DND-41 (cell line): ENCODE measurements around the gene GLYATL1.

Experiments used
- CTCF ChIP-seq: IDR thresholded peaks from 2 replicates; pipeline ENCODE4 v1.5.1; 2012; ENCODE audit warnings: borderline replicate concordance, low read length, moderate library complexity, mild to moderate bottlenecking; ENCODE audit not compliant: poor library complexity, severe bottlenecking; ENCODE audit errors: extremely low read depth
- EZH2 ChIP-seq: IDR thresholded peaks from 3 replicates; pipeline ENCODE4 v1.6.1; 2012; ENCODE audit warnings: borderline replicate concordance, low read depth, mild to moderate bottlenecking, moderate library complexity, low read length, inconsistent platforms; ENCODE audit not compliant: severe bottlenecking

GRCh38 chr11:58930926-58931325 is 8.4 kb upstream of the GLYATL1 start:
- no peak for TF ChIP-seq EZH2
- TF ChIP-seq CTCF, result no peak
